ENCODE data around the gene SLC4A9. TPM values are rescaled to one million over a fixed set of nuclear protein-coding genes. Genes with fewer than 3 reads are reported as not detected.

SLC4A9 gene
- 1 to 10 TPM in 1 of 4 donors, under 1 TPM in 2, not detected in 1; 0.10 to 1.4 (median 0.38) TPM for total RNA-seq

GRCh38 chr5:140360101-140360500, at the start of gene SLC4A9:
Gene SLC4A9, plus strand, starts transcription at chr5:140360194. Its CDS starts 43 bp downstream, at chr5:140360237.
- no peak within 1 kb of the TSS for H3K4me3 ChIP-seq (ENCODE audit: low read depth, poor library complexity, severe bottlenecking)
- DNase-seq (ENCODE audit: low spot score in 2 of 2) = no peak
- TF ChIP-seq, protein P1, sequence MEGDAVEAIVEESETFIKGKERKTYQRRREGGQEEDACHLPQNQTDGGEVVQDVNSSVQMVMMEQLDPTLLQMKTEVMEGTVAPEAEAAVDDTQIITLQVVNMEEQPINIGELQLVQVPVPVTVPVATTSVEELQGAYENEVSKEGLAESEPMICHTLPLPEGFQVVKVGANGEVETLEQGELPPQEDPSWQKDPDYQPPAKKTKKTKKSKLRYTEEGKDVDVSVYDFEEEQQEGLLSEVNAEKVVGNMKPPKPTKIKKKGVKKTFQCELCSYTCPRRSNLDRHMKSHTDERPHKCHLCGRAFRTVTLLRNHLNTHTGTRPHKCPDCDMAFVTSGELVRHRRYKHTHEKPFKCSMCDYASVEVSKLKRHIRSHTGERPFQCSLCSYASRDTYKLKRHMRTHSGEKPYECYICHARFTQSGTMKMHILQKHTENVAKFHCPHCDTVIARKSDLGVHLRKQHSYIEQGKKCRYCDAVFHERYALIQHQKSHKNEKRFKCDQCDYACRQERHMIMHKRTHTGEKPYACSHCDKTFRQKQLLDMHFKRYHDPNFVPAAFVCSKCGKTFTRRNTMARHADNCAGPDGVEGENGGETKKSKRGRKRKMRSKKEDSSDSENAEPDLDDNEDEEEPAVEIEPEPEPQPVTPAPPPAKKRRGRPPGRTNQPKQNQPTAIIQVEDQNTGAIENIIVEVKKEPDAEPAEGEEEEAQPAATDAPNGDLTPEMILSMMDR (IDR thresholded peaks at IDR 0.05) = no peak
- no peak for TF ChIP-seq POLR2A (IDR thresholded peaks at IDR 0.05)
- intact Hi-C loops (cut with DNase I; ENCODE audit: low total_unique reads) = loop anchor here (10.0 kb wide), 1 partner anchor 275 kb away; the partner anchor contains the start of genes CD14 and TMCO6
- whole genome bisulfite sequencing, 2 donors = 89 to 93% methylated on average over 1 to 2 of the region's 2 CpGs

DNA sequence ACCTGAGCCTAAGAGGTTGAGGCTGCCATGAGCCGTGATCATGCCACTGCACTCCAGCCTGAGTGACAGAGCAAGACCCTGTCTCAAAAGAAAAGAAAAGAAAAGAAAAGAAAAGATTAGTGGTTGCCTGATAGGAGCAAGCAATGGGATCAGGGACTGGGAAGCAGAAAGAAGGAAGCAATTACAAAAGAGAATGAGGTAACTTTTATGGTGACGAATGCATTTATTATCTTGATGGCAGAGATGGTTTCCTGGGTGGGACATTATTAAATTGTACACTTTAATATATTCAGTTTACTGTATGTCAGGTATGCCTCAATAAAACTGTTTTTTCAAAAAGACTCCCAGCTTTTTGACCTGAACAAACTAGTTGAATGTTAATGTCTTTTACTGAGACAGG, 49.6 kb upstream of the SLC4A9 start:
- WGBS, 2 donors = 70% methylated on average over 2 of the region's 2 CpGs
- H3K4me3 ChIP-seq (ENCODE audit: low read depth, poor library complexity, severe bottlenecking) = no peak overlapping the region
- intact Hi-C loops (cut with DNase I; ENCODE audit: low total_unique reads) = no loop called here
- TF ChIP-seq POLR2A (IDR thresholded peaks at IDR 0.05) = no peak
- TF ChIP-seq, protein P1 (IDR thresholded peaks at IDR 0.05) = no peak
- DNase-seq (ENCODE audit: low spot score in 2 of 2) = no peak

DNA sequence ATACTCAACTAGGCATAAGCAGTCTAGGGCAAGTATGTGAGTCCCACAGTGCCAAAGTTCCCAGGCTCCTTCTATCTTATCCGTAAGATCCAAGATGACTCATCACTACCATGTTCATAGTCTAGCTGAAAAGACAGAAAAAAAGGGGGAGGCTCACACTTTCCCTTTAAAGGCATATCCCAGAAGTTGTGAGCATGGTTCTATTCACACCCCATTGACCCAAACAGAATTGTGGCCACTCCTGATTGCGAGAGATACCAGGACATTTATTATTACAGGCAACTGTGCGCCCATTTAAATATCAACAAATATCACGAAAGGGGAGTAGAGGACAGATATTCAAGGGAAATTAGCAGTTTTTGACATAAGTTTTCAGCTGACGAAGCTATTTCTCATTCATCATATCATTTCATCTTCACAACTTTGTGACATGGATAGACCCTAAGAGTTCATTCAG, 49.0 kb upstream of the SLC4A9 start:
- H3K4me3 ChIP-seq (ENCODE audit: low read depth, poor library complexity, severe bottlenecking) = no peak overlapping the region
- intact Hi-C loops (cut with DNase I; ENCODE audit: low total_unique reads) = no loop called here
- 78 to 79% methylated on average over 5 of the region's 5 CpGs for WGBS, 2 donors
- no peak for TF ChIP-seq POLR2A (IDR thresholded peaks at IDR 0.05)
- TF ChIP-seq, protein P1 (IDR thresholded peaks at IDR 0.05) = no peak
- no peak for DNase-seq (ENCODE audit: low spot score in 2 of 2)

DNA sequence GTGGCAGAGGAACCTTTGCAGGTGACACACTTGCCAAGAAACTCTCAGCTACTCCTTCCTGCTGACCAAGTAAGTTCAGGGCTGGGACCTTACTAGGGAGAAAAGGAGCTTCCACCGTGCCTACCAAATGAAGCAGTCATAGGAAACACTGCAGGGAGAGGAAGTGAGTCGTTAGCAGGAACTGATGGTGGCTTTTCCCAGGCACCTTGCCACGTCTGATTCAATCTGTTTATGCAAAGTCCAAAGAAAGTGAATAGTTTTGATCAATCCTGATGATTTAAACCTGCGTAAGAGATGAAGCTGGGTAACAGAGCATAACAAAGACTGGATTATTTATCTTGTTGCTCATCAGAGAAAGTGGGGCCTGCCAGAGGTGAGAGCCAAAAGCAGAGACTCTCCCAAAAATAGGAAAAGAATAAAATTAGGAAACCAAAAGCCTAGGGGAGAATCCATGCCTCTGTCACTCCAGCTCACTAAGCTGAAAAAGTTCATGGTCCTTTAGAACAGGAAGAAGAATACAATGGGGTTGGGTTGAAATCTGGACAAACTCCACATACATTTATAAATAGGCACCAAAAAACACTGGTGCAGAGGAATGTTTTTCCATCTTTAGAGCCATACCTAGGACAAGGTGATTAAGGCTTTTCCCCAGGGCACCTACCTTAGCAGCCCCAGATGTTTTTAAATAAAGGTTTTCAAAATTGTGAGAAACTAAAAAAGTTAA, 47.8 kb upstream of the SLC4A9 start:
- no peak overlapping the region for H3K4me3 ChIP-seq (ENCODE audit: low read depth, poor library complexity, severe bottlenecking)
- 19 to 24% methylated on average over 4 of the region's 4 CpGs for WGBS, 2 donors
- DNase-seq (ENCODE audit: low spot score in 2 of 2) = no peak
- no peak for TF ChIP-seq POLR2A (IDR thresholded peaks at IDR 0.05)
- TF ChIP-seq, protein P1 (IDR thresholded peaks at IDR 0.05) = no peak
- intact Hi-C loops (cut with DNase I; ENCODE audit: low total_unique reads) = no loop called here

GRCh38 chr5:140312791-140313189, 47.2 kb upstream of the SLC4A9 start:
- intact Hi-C loops (cut with DNase I; ENCODE audit: low total_unique reads) = no loop called here
- WGBS, 2 donors = 73 to 80% methylated on average over 7 of the region's 7 CpGs
- DNase-seq (ENCODE audit: low spot score in 2 of 2) = no peak
- TF ChIP-seq POLR2A (IDR thresholded peaks at IDR 0.05) = no peak
- TF ChIP-seq, protein P1 (IDR thresholded peaks at IDR 0.05) = no peak
- H3K4me3 ChIP-seq (ENCODE audit: low read depth, poor library complexity, severe bottlenecking) = no peak overlapping the region

Measured in lower leg skin (tissue), 4 donors.